ENCODE results near the gene OR14J1. TPM values are rescaled to one million over a fixed set of nuclear protein-coding genes. Genes with fewer than 3 reads are reported as not detected.

Gene OR14J1
- total RNA-seq (not detected), total RNA-seq (0 to 0.12 (median 0) reads per million in 172 experiments)
- not detected for polyA plus RNA-seq (2013, experiment 1 of 2)
- not detected for polyA plus RNA-seq (2013, experiment 2 of 2)

- no peak for ATAC-seq (ENCODE audit: poor library complexity)
- Mint-ChIP-seq H3K4me1 (ENCODE audit: low read depth) (no peaks in the 10 kb centered on the region), H3K27ac (no peak within 1 kb of the TSS), H3K36me3 (ENCODE audit: low read depth) (no peaks in the 10 kb centered on the region), H3K9me3 (no peaks in the 10 kb centered on the region), H3K27me3 (peaks cover 46% of the 10 kb centered on the region), H3K4me3 (no peak within 1 kb of the TSS)
- intact Hi-C loops (cut with DNase I, micrococcal nuclease): no loop called here
- DNase-seq: no peak
- Histone ChIP-seq H3K4me3 (ENCODE audit: low read length) (no peak within 1 kb of the TSS), H3K4me1 (ENCODE audit: insufficient read depth, low read length) (no peaks in the 10 kb centered on the region), H3K36me3 (ENCODE audit: insufficient read depth, low read length) (no peaks in the 10 kb centered on the region), H3K27me3 (ENCODE audit: control insufficient read depth in 1 of 2, insufficient read depth in 2 of 2, low read length in 2 of 2) (peaks cover 0 to 8% of the 10 kb centered on the region in 2 experiments), H3K27ac (ENCODE audit: low read depth in 1 of 2, low read length in 2 of 2) (no peak within 1 kb of the TSS), H3K9me3 (ENCODE audit: control insufficient read depth in 1 of 2, insufficient read depth in 1 of 2, low read length in 2 of 2) (no peaks in the 10 kb centered on the region)
- POLR2A ChIA-PET: no interaction called here
- CTCF ChIA-PET: no interaction called here
- TF ChIP-seq CTCF (IDR thresholded peaks at IDR 0.05): no peak
These were observed at the start of gene OR14J1 for GRCh38 chr6:29301316-29301715. OR14J1 (plus strand) TSS chr6:29301701; CDS start chr6:29306690, 4,989 bp downstream.

GRCh38 chr6:29251736-29252135 lies 49.8 kb upstream of the OR14J1 start:
- intact Hi-C loops (cut with DNase I, micrococcal nuclease): no loop called here
- peaks cover 2 to 5% of the 10 kb centered on the region in 2 experiments for H3K27me3 ChIP-seq (ENCODE audit: control insufficient read depth in 1 of 2, insufficient read depth in 2 of 2, low read length in 2 of 2)
- H3K9me3 ChIP-seq (ENCODE audit: control insufficient read depth in 1 of 2, insufficient read depth in 1 of 2, low read length in 2 of 2): peaks cover 0 to 4% of the 10 kb centered on the region in 2 experiments
- peaks cover 47% of the 10 kb centered on the region for H3K27me3 Mint-ChIP-seq
- DNase-seq: no peak
- H3K4me3 ChIP-seq (ENCODE audit: low read length): no peak overlapping the region
- POLR2A ChIA-PET: no interaction called here
- H3K27ac Mint-ChIP-seq: no peak overlapping the region
- no peaks in the 10 kb centered on the region for H3K36me3 ChIP-seq (ENCODE audit: insufficient read depth, low read length)
- H3K4me3 Mint-ChIP-seq: no peak overlapping the region
- no peaks in the 10 kb centered on the region for H3K4me1 Mint-ChIP-seq (ENCODE audit: low read depth)
- H3K27ac ChIP-seq (ENCODE audit: low read depth in 1 of 2, low read length in 2 of 2): no peak overlapping the region
- H3K4me1 ChIP-seq (ENCODE audit: insufficient read depth, low read length): no peaks in the 10 kb centered on the region
- H3K36me3 Mint-ChIP-seq (ENCODE audit: low read depth): no peaks in the 10 kb centered on the region
- no peak for TF ChIP-seq CTCF (IDR thresholded peaks at IDR 0.05)
- H3K9me3 Mint-ChIP-seq: peaks cover 8% of the 10 kb centered on the region
- CTCF ChIA-PET: no interaction called here
- no peak for ATAC-seq (ENCODE audit: poor library complexity)

GRCh38 chr6:29255530-29255929 lies 46.0 kb upstream of the OR14J1 start:
- Mint-ChIP-seq H3K9me3 (peaks cover 8% of the 10 kb centered on the region), H3K36me3 (ENCODE audit: low read depth) (no peaks in the 10 kb centered on the region), H3K4me1 (ENCODE audit: low read depth) (no peaks in the 10 kb centered on the region), H3K27me3 (peaks cover 12% of the 10 kb centered on the region), H3K4me3 (no peak overlapping the region), H3K27ac (no peak overlapping the region)
- H3K27ac ChIP-seq (ENCODE audit: low read depth in 1 of 2, low read length in 2 of 2): no peak overlapping the region
- no peak for TF ChIP-seq CTCF (IDR thresholded peaks at IDR 0.05)
- peaks cover 0 to 4% of the 10 kb centered on the region in 2 experiments for H3K9me3 ChIP-seq (ENCODE audit: control insufficient read depth in 1 of 2, insufficient read depth in 1 of 2, low read length in 2 of 2)
- ATAC-seq (ENCODE audit: poor library complexity) (no peak), DNase-seq (no peak)
- no peaks in the 10 kb centered on the region for H3K36me3 ChIP-seq (ENCODE audit: insufficient read depth, low read length)
- ChIA-PET POLR2A (no interaction called here), CTCF (no interaction called here)
- intact Hi-C loops (cut with DNase I, micrococcal nuclease): no loop called here
- H3K4me3 ChIP-seq (ENCODE audit: low read length): no peak overlapping the region
- H3K4me1 ChIP-seq (ENCODE audit: insufficient read depth, low read length): no peaks in the 10 kb centered on the region
- no peaks in the 10 kb centered on the region for H3K27me3 ChIP-seq (ENCODE audit: control insufficient read depth in 1 of 2, insufficient read depth in 2 of 2, low read length in 2 of 2)

All from CD4-positive, alpha-beta T cell (primary cell).